Right forelimb (tissue), 1 donor: Measurements from ENCODE around the gene CDK4.

Experiments used
- DNase-seq: peaks from one replicate; pipeline ENCODE4 v3.0.0-alpha.2; 2018

Gene CDK4

GRCh38 chr12:57771873-57772428 lies 19.8 kb upstream of the CDK4 start, which contains the start of gene METTL1:
Gene METTL1, minus strand, starts transcription at chr12:57772105. Its CDS starts 22 bp downstream, at chr12:57772083.
- peak; percentile 98 for DNase-seq

- DNase-seq, result no peak
These were observed 19.2 kb upstream of the CDK4 start for GRCh38 chr12:57771236-57771872.

GRCh38 chr12:57770734-57771133 lies 18.6 kb upstream of the CDK4 start:
- no peak for DNase-seq

GRCh38 chr12:57769594-57769993 lies 17.5 kb upstream of the CDK4 start:
- DNase-seq, result no peak

- no peak for DNase-seq
These were observed 15.8 kb upstream of the CDK4 start for GRCh38 chr12:57767876-57768275.

- no peak for DNase-seq
These were observed 15.2 kb upstream of the CDK4 start for GRCh38 chr12:57767305-57767698.

- DNase-seq, result no peak
These were observed 14.6 kb upstream of the CDK4 start, which contains the start of gene CYP27B1 for GRCh38 chr12:57766464-57767304. Gene CYP27B1, minus strand, starts transcription at chr12:57767078. Its CDS starts 37 bp downstream, at chr12:57767041.

- no peak for DNase-seq
These were observed 13.8 kb upstream of the CDK4 start for GRCh38 chr12:57765698-57766463.

GRCh38 chr12:57765003-57765697 lies 13.0 kb upstream of the CDK4 start:
- DNase-seq, result no peak

GRCh38 chr12:57764662-57765002 lies 12.5 kb upstream of the CDK4 start:
- no peak for DNase-seq

- no peak for DNase-seq
These were observed 12.0 kb upstream of the CDK4 start for GRCh38 chr12:57763881-57764661.

- DNase-seq, result no peak
These were observed 10.4 kb upstream of the CDK4 start for GRCh38 chr12:57762463-57762862.

- DNase-seq, result no peak
These were observed 9.4 kb upstream of the CDK4 start for GRCh38 chr12:57761391-57761998.

- DNase-seq, result no peak
These were observed 8.4 kb upstream of the CDK4 start for GRCh38 chr12:57760347-57760982.

- no peak for DNase-seq
These were observed 7.4 kb upstream of the CDK4 start for GRCh38 chr12:57759360-57759980.

GRCh38 chr12:57758552-57759359 lies 6.6 kb upstream of the CDK4 start:
- no peak for DNase-seq

GRCh38 chr12:57757771-57758170 lies 5.7 kb upstream of the CDK4 start:
- DNase-seq, result no peak

GRCh38 chr12:57756406-57757341 lies 4.6 kb upstream of the CDK4 start:
- DNase-seq, result no peak
